ENCODE data around the gene AP3S2. TPM values are rescaled to one million over a fixed set of nuclear protein-coding genes. Genes with fewer than 3 reads are reported as not detected.
"Not testable (repeated sequence)": the region's sequence is repeated elsewhere in the genome, so short reads cannot be mapped to it uniquely, and the experiment has no call there.

Gene AP3S2
- total RNA-seq, 6 experiments from 2014 or later, result 30.9 to 37.9 (median 33.4) TPM

- H3K4me1 Mint-ChIP-seq (ENCODE audit: low read depth), result peaks cover 72% of the 10 kb centered on the region
- H3K27ac Mint-ChIP-seq, result peak overlapping the region; percentile 64
- TF ChIP-seq CTCF (IDR thresholded peaks at IDR 0.05), result no peak
- no peak for DNase-seq
- no peaks in the 10 kb centered on the region for H3K9me3 Mint-ChIP-seq
- peak overlapping the region; percentile 30; the same call in 1 of the 2 replicates for H3K4me3 Mint-ChIP-seq
- H3K27me3 Mint-ChIP-seq (ENCODE audit: insufficient read depth), result peaks cover 6% of the 10 kb centered on the region
- H3K36me3 Mint-ChIP-seq (ENCODE audit: low read depth), result peaks cover 29% of the 10 kb centered on the region
Observed at GRCh38 chr15:89785064-89785773, 108.6 kb downstream of the AP3S2 start.

- Mint-ChIP-seq H3K4me1 (ENCODE audit: low read depth) (peaks cover 72% of the 10 kb centered on the region), H3K27ac (peak overlapping the region; percentile 92; the same call in 1 of the 2 replicates)
Observed at GRCh38 chr15:89784686-89784960, 109.2 kb downstream of the AP3S2 start.

GRCh38 chr15:89783861-89784685 lies 109.7 kb downstream of the AP3S2 start:
- H3K27ac Mint-ChIP-seq, result peak overlapping the region; percentile 92
- TF ChIP-seq CTCF (IDR thresholded peaks at IDR 0.05), result no peak
- peaks cover 26% of the 10 kb centered on the region for H3K36me3 Mint-ChIP-seq (ENCODE audit: low read depth)
- no peaks in the 10 kb centered on the region for H3K9me3 Mint-ChIP-seq
- peaks cover 5% of the 10 kb centered on the region; the same call in 1 of the 2 replicates for H3K27me3 Mint-ChIP-seq (ENCODE audit: insufficient read depth)
- peaks cover 72% of the 10 kb centered on the region for H3K4me1 Mint-ChIP-seq (ENCODE audit: low read depth)
- no peak overlapping the region for H3K4me3 Mint-ChIP-seq
- no peak for DNase-seq

More at GRCh38 chr15:89784686-89784960, 109.2 kb downstream of the AP3S2 start:
- peaks cover 26% of the 10 kb centered on the region for H3K36me3 Mint-ChIP-seq (ENCODE audit: low read depth)
- no peak for TF ChIP-seq CTCF (IDR thresholded peaks at IDR 0.05)
- H3K9me3 Mint-ChIP-seq, result no peaks in the 10 kb centered on the region
- no peak overlapping the region for H3K4me3 Mint-ChIP-seq
- peaks cover 5% of the 10 kb centered on the region; the same call in 1 of the 2 replicates for H3K27me3 Mint-ChIP-seq (ENCODE audit: insufficient read depth)
- no peak for DNase-seq

- Mint-ChIP-seq H3K4me1 (ENCODE audit: low read depth) (peaks cover 71% of the 10 kb centered on the region), H3K36me3 (ENCODE audit: low read depth) (peaks cover 24% of the 10 kb centered on the region)
Observed at GRCh38 chr15:89783111-89783860, 110.5 kb downstream of the AP3S2 start.

GRCh38 chr15:89782619-89782950 lies 111.2 kb downstream of the AP3S2 start:
- peaks cover 65% of the 10 kb centered on the region for H3K4me1 Mint-ChIP-seq (ENCODE audit: low read depth)
- not testable (repeated sequence) for H3K9me3 Mint-ChIP-seq; DNase-seq; H3K27me3 Mint-ChIP-seq (ENCODE audit: insufficient read depth)
- H3K27ac Mint-ChIP-seq, result peak overlapping the region; percentile 92
- H3K4me3 Mint-ChIP-seq, result peak overlapping the region; percentile 57
- H3K36me3 Mint-ChIP-seq (ENCODE audit: low read depth), result peaks cover 17% of the 10 kb centered on the region

More at GRCh38 chr15:89783111-89783860, 110.5 kb downstream of the AP3S2 start:
- Mint-ChIP-seq H3K27ac (peak overlapping the region; percentile 92), H3K9me3 (no peaks in the 10 kb centered on the region), H3K27me3 (ENCODE audit: insufficient read depth) (peaks cover 5% of the 10 kb centered on the region; the same call in 1 of the 2 replicates), H3K4me3 (peak overlapping the region; percentile 41)
- peak; percentile 42 for DNase-seq
- no peak for TF ChIP-seq CTCF (IDR thresholded peaks at IDR 0.05)

Data from HFFc6 (cell line).